Karpas-422 (cell line): ENCODE measurements around the gene HNF4A. TPM values are rescaled to one million over a fixed set of nuclear protein-coding genes. Genes with fewer than 3 reads are reported as not detected.
"Not testable (repeated sequence)": the region's sequence is repeated elsewhere in the genome, so short reads cannot be mapped to it uniquely, and the experiment has no call there.

Experiments used
- DNase-seq: peaks from one replicate; pipeline ENCODE4 v3.0.0-alpha.2; 2015
- H2AFZ ChIP-seq: fragments of 200-600 bp; sonication (generic); 2 replicates; pipeline ENCODE4 v1.6.1; 2014; ENCODE audit warnings: antibody characterized with exemption, low read length, mixed read lengths
- H3K27ac ChIP-seq: fragments of 200-600 bp; sonication (generic); 2 replicates; pipeline ENCODE4 v1.5.1; 2014; ENCODE audit warnings: mild to moderate bottlenecking, low read length, moderate library complexity
- H3K27me3 ChIP-seq: fragments of 200-600 bp; sonication (generic); 2 replicates; pipeline ENCODE4 v1.6.1; 2014; ENCODE audit warnings: low read length, mixed read lengths
- H3K36me3 ChIP-seq: fragments of 200-600 bp; sonication (generic); 2 replicates; pipeline ENCODE4 v1.6.1; 2014; ENCODE audit warnings: low read length, mixed read lengths; ENCODE audit not compliant: insufficient read depth
- H3K4me1 ChIP-seq: fragments of 200-600 bp; sonication (generic); 2 replicates; pipeline ENCODE4 v1.6.1; 2014; ENCODE audit warnings: mild to moderate bottlenecking, low read length, mixed read lengths
- H3K4me2 ChIP-seq: fragments of 200-600 bp; sonication (generic); 2 replicates; pipeline ENCODE4 v1.6.1; 2014; ENCODE audit warnings: low read length, low read depth, mild to moderate bottlenecking; ENCODE audit not compliant: poor library complexity, severe bottlenecking
- H3K4me3 ChIP-seq: fragments of 200-600 bp; sonication (generic); 2 replicates; pipeline ENCODE4 v1.5.1; 2014; ENCODE audit warnings: mild to moderate bottlenecking, antibody characterized with exemption, low read length, mixed read lengths
- H3K79me2 ChIP-seq: fragments of 200-600 bp; sonication (generic); 2 replicates; pipeline ENCODE4 v1.6.1; 2014; ENCODE audit warnings: mild to moderate bottlenecking, low read length, mixed read lengths
- H3K9ac ChIP-seq: fragments of 200-600 bp; sonication (generic); 2 replicates; pipeline ENCODE4 v1.6.0; 2014; ENCODE audit warnings: low read length
- H3K9me2 ChIP-seq: fragments of 200-600 bp; sonication (generic), shearing (Covaris generic); replicated peaks from 2 replicates; pipeline ENCODE4 v1.6.0; 2014; ENCODE audit warnings: mild to moderate bottlenecking, low read length, moderate library complexity; ENCODE audit not compliant: insufficient read depth
- H3K9me3 ChIP-seq: fragments of 300-700, 200-600 bp; sonication (generic); 2 replicates; pipeline ENCODE4 v1.6.1; 2014; ENCODE audit warnings: low read length, mixed read lengths
- H4K20me1 ChIP-seq: fragments of 200-600 bp; sonication (generic); 2 replicates; pipeline ENCODE4 v1.6.1; 2014; ENCODE audit warnings: mild to moderate bottlenecking, antibody characterized with exemption, low read length, low read depth; ENCODE audit not compliant: insufficient read depth
- total RNA-seq: library from RNA; depleted of rRNA; stranded (reverse); fragments of >200 nt; shearing (Covaris generic); gene quantifications from 2 replicates; pipeline ENCODE4 v1.2.3, GENCODE V29; 2014; ENCODE audit warnings: low replicate concordance

The HNF4A gene
- total RNA-seq, 1 experiment from 2014 or later = not detected

DNA sequence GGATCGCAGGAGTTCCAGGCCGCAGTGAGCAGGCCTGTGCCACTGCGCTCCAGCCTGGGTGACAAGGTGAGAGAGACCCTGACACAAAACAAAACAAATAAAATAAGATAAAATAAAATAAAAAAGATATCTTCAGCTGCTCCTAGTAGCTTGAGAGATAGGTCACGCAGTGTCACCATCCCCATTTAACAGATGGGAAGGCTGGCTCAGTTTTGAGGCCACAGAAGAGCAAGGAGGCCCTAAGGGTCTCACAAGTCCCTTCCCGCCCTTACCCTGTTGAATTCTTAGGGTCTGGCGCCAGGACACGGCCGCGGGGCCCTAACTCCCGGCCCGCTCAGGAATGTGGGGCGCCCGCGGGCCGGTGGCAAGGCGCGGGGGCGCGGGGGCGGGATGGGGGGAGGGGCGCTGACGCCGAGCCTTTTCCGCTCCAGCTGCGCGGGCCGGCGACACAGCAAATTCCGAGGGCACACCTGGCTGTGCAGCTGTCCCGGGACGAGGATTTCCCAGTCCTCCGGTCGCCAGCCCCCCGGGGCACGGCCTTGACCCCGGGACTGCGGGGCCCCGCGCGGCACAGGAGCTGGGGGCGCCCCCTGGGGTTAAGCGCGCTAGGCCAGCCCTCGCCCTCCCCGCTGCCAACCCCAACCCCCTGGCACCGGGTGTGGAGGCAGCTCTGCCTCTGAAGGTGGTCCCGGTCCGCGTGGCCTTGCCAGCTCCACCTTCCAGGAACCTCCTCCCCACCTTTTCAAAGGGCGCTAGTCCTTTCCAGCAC is 28.9 kb upstream of the HNF4A start:
- Histone ChIP-seq H3K79me2 (no peaks in the 10 kb centered on the region), H3K9me3 (no peaks in the 10 kb centered on the region), H3K27me3 (no peaks in the 10 kb centered on the region), H3K36me3 (no peaks in the 10 kb centered on the region), H4K20me1 (no peaks in the 10 kb centered on the region), H3K4me1 (no peaks in the 10 kb centered on the region), H2AFZ (no peak overlapping the region), H3K4me3 (no peak overlapping the region), H3K9me2 (no peaks in the 10 kb centered on the region), H3K27ac (no peak overlapping the region), H3K4me2 (no peak overlapping the region), H3K9ac (no peak overlapping the region)
- no peak for DNase-seq

DNA sequence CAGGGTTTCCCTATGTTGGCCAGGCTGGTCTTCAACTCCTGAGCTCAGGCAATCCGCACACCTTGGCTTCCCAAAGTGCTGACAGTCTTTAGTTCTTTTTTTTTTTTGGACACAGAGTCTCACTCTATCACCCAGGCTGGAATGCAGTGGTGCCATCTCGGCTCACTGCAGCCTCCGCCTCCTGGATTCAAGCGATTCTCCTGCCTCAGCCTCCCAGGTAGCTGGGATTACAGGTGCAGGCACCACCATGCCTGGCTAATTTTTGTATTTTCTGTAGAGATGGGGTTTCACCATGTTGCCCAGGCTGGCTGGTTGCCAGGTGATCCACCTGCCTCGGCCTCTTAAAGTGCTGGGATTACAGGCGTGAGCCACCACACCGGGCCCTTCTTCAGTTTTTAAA is 27.8 kb upstream of the HNF4A start:
- not testable (repeated sequence) for H3K9me2 ChIP-seq, H3K9ac ChIP-seq, H2AFZ ChIP-seq, H3K36me3 ChIP-seq, H4K20me1 ChIP-seq, H3K79me2 ChIP-seq, H3K4me1 ChIP-seq, H3K27ac ChIP-seq, H3K4me3 ChIP-seq, H3K4me2 ChIP-seq, H3K9me3 ChIP-seq, H3K27me3 ChIP-seq, DNase-seq

DNA sequence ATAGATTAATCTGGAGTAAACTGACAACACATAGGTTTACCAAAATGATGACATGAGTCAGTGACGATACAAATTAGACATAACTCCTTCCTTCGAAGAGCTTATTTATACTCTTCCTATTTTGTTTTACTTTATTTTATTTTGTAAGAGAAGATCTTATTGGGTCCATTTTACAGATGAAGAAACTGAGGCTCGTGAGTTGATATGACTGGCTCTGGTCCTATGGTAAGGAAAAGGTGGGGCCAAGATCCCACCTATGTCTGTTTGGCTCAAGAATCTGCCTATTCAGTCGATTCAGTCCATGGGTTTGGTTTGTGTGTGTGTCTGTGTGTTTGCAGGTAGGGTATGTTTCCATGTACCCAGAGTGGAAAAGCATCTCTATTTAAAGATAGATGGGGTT is 27.1 kb upstream of the HNF4A start:
- H3K4me2 ChIP-seq = no peak overlapping the region
- no peak overlapping the region for H3K4me3 ChIP-seq
- no peaks in the 10 kb centered on the region for H3K27me3 ChIP-seq
- H3K36me3 ChIP-seq = no peaks in the 10 kb centered on the region
- DNase-seq = no peak
- H3K9ac ChIP-seq = no peak overlapping the region
- no peaks in the 10 kb centered on the region for H3K9me2 ChIP-seq
- no peaks in the 10 kb centered on the region for H3K4me1 ChIP-seq
- no peaks in the 10 kb centered on the region for H3K79me2 ChIP-seq
- H3K27ac ChIP-seq = no peak overlapping the region
- no peaks in the 10 kb centered on the region for H4K20me1 ChIP-seq
- no peaks in the 10 kb centered on the region for H3K9me3 ChIP-seq
- no peak overlapping the region for H2AFZ ChIP-seq

DNA sequence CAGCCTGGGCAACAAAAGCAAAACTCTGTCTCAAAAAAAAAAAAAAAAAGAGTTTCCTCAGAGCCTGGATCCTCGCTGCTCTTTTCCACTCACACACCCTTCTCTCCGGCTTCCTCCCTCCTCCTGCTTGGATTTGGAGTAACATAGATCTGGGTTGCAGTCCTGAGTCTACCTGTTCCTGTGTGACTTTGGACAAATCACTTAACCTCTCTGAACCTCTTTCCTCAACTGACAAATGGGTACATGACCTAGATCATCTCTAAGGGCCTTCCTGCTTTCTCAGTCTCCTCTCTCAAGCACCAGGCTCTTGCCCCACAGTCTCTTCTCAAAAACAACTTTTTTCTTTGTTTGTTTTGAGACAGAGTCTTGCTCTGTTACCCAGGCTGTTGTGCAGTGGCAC is 24.3 kb upstream of the HNF4A start:
- Histone ChIP-seq H3K27ac (no peak overlapping the region), H3K79me2 (no peaks in the 10 kb centered on the region), H2AFZ (no peak overlapping the region), H3K4me3 (no peak overlapping the region), H3K9ac (no peak overlapping the region), H3K36me3 (no peaks in the 10 kb centered on the region), H3K9me2 (no peaks in the 10 kb centered on the region), H4K20me1 (no peaks in the 10 kb centered on the region), H3K4me1 (no peaks in the 10 kb centered on the region), H3K27me3 (no peaks in the 10 kb centered on the region), H3K4me2 (no peak overlapping the region), H3K9me3 (no peaks in the 10 kb centered on the region)
- DNase-seq = no peak

DNA sequence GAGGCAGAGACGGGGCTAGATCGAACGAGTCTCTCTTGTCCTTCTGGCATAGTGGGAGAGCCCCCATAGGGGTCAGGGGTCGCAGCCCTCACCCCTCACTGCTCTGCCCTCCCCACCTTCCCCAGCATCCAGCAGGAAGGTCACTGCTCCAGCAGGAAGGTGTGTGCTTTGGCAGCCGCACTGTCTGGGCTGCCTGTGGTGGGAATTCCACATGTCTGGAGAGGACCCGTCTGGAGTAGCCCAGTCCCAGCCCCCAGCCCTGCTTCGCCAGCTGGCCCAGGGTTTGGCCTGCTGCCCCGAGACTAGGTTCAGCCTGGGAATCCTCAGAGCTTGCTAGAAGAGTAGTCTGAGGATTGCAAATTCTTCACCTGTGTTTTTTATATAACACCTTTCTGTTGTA is 21.2 kb upstream of the HNF4A start:
- no peaks in the 10 kb centered on the region for H3K27me3 ChIP-seq
- no peaks in the 10 kb centered on the region for H4K20me1 ChIP-seq
- no peak overlapping the region for H3K27ac ChIP-seq
- DNase-seq = no peak
- H3K36me3 ChIP-seq = no peaks in the 10 kb centered on the region
- no peaks in the 10 kb centered on the region for H3K9me2 ChIP-seq
- no peaks in the 10 kb centered on the region for H3K4me1 ChIP-seq
- H3K9ac ChIP-seq = no peak overlapping the region
- no peak overlapping the region for H2AFZ ChIP-seq
- no peaks in the 10 kb centered on the region for H3K9me3 ChIP-seq
- no peak overlapping the region for H3K4me3 ChIP-seq
- no peak overlapping the region for H3K4me2 ChIP-seq
- no peaks in the 10 kb centered on the region for H3K79me2 ChIP-seq

DNA sequence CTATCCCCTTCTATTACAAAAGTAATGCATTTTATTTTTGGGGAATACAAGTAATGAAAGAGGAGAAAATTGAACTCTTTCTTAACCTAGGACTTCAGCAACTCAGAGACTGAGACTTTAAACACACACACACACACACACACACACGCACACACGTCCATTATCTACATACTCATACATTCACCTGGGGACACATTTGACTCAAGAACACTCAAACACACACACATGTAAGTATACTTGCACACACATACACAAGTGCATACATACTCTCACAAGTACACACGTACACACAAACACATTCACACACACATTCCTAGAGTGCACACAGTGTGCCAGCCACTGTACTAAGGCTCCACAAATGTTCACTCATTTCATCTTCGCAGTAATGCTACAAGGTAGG is 20.8 kb upstream of the HNF4A start:
- no peaks in the 10 kb centered on the region for H3K36me3 ChIP-seq
- H3K9me2 ChIP-seq = no peaks in the 10 kb centered on the region
- H3K27me3 ChIP-seq = no peaks in the 10 kb centered on the region
- no peaks in the 10 kb centered on the region for H3K79me2 ChIP-seq
- no peak overlapping the region for H3K27ac ChIP-seq
- no peaks in the 10 kb centered on the region for H3K4me1 ChIP-seq
- no peaks in the 10 kb centered on the region for H4K20me1 ChIP-seq
- H2AFZ ChIP-seq = no peak overlapping the region
- DNase-seq = no peak
- H3K4me2 ChIP-seq = no peak overlapping the region
- H3K9ac ChIP-seq = no peak overlapping the region
- no peaks in the 10 kb centered on the region for H3K9me3 ChIP-seq
- no peak overlapping the region for H3K4me3 ChIP-seq

DNA sequence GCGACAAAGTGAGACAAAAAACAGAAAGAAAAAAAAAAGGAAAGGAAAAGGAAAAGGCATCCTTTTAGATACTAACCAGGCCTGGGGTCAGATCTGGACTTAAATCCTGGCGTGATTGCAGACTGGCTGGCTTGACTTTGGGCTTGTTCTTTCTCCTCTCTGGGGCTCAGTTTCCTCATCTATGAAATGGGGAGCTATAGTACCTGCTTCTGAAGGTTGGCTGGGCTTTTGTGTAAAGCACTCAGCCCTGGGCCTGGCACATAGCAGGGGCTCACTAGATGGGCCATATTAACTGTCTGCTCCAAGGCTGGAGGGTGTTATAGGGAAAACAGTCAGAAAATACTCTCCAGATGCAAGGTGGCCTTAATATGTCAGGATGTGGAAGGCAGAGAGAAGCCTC is 19.8 kb upstream of the HNF4A start:
- Histone ChIP-seq H3K36me3 (no peaks in the 10 kb centered on the region), H3K9ac (no peak overlapping the region), H4K20me1 (no peaks in the 10 kb centered on the region), H3K9me2 (no peaks in the 10 kb centered on the region), H2AFZ (no peak overlapping the region), H3K79me2 (no peaks in the 10 kb centered on the region), H3K4me1 (no peaks in the 10 kb centered on the region), H3K27me3 (no peaks in the 10 kb centered on the region), H3K4me3 (no peak overlapping the region), H3K4me2 (no peak overlapping the region), H3K27ac (no peak overlapping the region), H3K9me3 (no peaks in the 10 kb centered on the region)
- DNase-seq = no peak

DNA sequence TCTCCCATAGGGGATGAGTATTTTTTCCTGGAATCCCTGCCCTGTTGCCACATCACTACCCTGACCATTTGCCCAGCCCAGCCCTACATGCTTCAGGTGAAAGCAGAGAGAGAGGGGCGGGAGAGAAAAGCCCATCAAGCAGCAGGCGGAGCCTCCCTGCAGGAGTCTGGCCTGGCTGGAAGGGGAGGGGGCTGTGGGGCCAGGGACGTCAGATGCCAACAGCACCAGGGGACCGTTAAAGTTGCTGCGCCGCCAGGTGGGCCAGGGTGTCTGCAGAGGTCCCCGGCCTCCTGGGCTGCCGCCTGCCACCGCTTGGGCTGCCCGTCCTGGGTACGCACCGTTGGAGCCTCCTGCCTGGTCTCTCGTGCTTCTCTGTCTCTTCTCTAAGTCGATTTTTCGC is 19.4 kb upstream of the HNF4A start:
- no peak for DNase-seq

More for the DNA sequence above, 19.4 kb upstream of the HNF4A start:
- H3K27ac ChIP-seq = no peak overlapping the region
- H3K9me2 ChIP-seq = no peaks in the 10 kb centered on the region
- no peaks in the 10 kb centered on the region for H3K36me3 ChIP-seq
- H3K4me3 ChIP-seq = no peak overlapping the region
- no peaks in the 10 kb centered on the region for H3K27me3 ChIP-seq
- no peak overlapping the region for H3K9ac ChIP-seq
- H3K4me2 ChIP-seq = no peak overlapping the region
- no peak overlapping the region for H2AFZ ChIP-seq
- H4K20me1 ChIP-seq = no peaks in the 10 kb centered on the region
- no peaks in the 10 kb centered on the region for H3K9me3 ChIP-seq
- no peaks in the 10 kb centered on the region for H3K79me2 ChIP-seq
- H3K4me1 ChIP-seq = no peaks in the 10 kb centered on the region
